NCI-H510A treated with DMSO at 0.1 percent for 48 hours (cell line): ENCODE measurements around the gene TBC1D22A.

ENCODE experiments used
- DNase-seq: peaks from one replicate; lab custom pipeline; 2025; lab: John Stamatoyannopoulos, UW

TBC1D22A gene

DNA sequence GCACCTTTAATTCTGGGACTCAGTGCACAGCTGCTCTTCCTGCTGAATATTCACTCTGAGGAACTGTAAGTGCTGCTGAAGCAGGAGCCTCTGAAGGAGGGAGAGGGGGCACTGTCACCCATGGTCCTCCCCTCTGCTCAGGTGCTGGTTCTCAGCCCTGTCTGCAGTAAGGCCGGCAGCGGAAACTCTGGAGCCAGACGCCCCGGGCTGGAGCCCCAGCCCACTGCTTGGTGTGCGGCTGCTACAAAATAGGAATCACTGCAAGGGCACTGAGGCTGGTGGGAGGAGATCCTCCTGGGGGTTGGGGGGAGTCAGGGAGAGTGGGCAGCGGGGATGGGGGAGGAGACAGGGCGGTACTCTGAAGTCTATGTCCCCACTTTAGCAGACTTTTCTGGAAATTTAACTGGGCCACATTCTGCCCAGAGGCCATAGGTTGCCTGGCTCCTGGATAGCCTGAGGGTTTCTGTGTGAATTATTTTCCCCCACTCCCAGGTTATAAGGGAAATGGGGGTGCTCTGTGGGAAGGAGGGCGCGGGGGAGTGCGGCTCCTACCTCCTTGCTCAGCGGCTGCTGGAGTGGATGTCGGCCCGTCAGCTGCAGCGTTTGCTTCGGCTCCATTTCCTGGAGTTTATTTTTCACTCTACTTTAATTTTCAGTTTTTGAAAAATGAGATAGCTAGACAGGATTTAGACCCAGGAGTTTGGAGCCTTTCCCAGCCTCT lies 33.6 kb downstream of the TBC1D22A start:
- DNase-seq, result no peak

- DNase-seq, result no peak
These were observed 34.2 kb downstream of the TBC1D22A start for GRCh38 chr22:46796566-46797195.

- DNase-seq, result no peak
These were observed 34.9 kb downstream of the TBC1D22A start for GRCh38 chr22:46797355-46797754.

- DNase-seq, result no peak
These were observed 35.6 kb downstream of the TBC1D22A start for GRCh38 chr22:46798041-46798365.

- peak; percentile 66 for DNase-seq
These were observed 36.2 kb downstream of the TBC1D22A start for GRCh38 chr22:46798366-46799350.

DNA sequence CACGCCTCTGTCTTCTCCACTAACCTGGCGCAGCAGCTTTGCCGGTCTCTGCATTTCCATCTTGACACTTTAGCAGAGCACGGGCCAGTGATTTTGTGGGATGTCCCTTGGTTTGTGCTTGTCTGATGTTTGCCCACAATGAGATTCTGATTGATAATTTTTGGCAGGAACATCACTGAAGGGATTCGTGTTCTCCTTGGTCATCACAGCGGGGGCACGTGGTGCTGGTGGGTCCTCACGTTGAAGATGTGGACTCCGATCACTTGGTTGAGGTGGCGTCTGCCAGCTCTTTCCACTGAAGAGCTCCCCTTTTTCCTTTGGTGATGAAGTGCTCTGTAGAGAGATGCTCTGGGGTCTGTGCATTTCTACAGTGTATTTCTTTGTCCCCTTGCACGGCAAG lies 37.2 kb downstream of the TBC1D22A start:
- DNase-seq, result no peak

- DNase-seq, result no peak
These were observed 37.8 kb downstream of the TBC1D22A start for GRCh38 chr22:46800102-46800857.

DNA sequence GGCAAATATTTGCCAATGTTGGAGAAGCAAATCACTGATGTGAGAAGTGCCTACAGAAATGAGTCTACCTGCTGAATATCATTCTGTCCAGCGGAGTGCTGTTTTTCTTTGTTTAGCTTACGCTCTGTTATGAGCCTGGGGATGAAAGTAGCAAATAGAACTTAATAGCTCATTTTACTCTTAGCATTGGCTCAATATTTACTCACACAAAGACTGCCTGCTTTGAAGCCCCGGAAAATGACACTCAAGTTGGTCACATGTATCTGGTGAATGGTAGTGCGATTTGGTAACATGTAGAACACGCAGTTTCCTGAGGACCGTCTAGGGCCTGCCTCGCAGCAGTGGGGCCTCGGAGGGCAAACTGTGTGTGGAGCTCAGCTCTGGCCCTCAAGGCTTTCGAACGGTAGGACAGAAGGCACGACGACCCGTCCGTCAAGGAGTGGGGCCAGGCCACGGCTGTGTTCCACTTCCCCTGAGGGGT lies 38.9 kb downstream of the TBC1D22A start:
- peak; percentile 89 for DNase-seq

DNA sequence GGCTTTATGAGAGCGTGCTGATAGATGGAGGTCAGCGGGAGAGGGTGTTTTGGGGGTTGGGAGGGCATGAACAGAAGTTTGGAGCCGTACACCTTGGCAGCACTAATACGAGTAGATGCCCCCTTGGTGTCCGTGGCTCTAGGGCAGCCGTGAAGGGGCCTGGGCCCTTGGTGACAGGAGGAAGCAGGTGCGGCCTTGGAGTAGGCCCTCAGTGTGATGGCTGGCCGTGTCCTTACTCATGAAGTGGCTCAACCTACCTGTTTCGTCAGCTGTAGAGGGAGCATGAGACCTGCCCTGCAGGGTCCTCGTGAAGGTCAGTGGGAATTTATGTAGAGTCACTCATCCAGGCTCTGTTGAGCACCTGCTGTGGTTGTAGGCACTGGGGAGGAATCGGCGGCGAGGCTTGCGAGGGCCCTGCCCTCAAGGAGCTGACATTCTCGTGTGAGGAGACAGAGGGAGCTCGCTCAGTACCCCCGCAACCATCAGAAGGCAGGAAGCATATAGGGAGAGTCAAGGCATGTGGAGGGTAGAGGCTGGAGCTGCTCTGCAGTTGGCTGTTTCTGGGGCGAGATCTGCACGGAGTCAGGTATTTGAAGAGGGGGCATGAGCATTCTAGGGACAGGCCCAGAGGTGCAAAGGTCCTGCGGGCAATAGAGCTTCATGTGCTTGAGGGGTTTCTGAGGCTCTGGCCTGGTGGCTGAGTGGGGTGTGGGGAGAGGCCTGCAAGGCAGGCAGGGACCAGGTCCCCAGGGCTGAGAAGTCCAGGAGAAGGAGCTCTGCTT lies 39.6 kb downstream of the TBC1D22A start:
- peak; percentile 8 for DNase-seq

GRCh38 chr22:46802608-46803027 lies 40.2 kb downstream of the TBC1D22A start:
- no peak for DNase-seq

DNA sequence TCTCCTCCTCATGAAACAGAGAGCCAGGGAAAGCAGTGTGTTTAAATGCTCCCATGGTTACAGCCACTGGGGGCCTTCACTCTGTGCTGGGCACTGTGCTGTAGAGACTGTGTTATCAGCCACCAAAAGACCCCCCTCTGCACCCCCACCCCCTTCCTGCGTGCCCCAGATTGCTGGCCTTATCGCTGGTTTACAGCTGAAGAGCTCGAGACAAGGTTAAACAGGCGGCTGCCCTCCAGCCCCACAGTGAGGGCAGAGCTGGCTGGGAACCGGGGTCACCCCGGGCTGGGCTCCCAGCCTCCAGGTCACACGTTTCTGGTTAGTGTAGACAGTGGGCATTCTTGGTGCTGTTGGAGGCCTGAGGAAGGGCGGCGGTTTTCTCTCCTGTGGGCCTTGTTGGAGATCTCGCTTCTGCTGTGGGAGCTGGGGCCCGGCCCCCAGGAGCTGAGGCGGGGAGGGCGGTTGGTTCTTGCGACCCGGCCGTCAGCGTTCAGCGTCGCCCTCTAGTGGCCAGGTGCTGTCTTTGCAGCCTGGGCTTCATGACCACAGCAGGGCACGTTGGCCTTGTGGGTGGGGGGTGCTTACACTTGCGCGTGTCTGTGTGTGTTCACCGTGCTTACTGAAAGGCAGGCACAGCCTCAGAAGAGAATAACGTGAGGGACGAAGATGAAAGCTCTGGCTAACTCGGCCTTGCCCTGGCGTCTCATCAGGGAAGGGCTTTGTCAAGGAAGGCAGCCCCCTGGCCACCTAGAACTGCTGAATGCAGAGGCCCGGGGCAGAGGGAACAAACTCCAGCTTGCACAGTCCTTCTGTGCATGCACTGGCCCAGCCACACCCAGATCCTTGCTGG lies 40.8 kb downstream of the TBC1D22A start:
- no peak for DNase-seq

- DNase-seq, result no peak
These were observed 41.5 kb downstream of the TBC1D22A start for GRCh38 chr22:46803936-46804335.

DNA sequence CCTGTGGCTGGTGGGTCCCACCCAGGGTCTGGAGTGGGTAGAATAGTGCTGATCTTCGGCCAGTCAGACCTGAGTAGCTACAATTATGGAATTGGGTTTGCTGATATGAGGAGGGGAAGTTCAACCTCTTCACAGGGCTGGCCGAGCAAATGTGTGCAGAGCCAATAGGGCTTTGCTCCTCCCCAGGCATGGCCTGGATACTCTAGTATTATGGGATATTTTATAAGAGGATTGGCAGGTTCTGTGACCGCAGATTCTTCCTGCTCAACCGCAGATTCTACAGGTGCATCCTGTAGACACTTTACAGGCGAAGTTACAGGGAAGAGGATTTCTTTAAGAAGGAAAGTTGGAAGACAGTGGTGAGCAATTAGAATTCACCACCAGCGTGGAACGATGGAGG lies 44.3 kb downstream of the TBC1D22A start:
- no peak for DNase-seq

GRCh38 chr22:46807458-46807857 lies 45.0 kb downstream of the TBC1D22A start:
- no peak for DNase-seq

DNA sequence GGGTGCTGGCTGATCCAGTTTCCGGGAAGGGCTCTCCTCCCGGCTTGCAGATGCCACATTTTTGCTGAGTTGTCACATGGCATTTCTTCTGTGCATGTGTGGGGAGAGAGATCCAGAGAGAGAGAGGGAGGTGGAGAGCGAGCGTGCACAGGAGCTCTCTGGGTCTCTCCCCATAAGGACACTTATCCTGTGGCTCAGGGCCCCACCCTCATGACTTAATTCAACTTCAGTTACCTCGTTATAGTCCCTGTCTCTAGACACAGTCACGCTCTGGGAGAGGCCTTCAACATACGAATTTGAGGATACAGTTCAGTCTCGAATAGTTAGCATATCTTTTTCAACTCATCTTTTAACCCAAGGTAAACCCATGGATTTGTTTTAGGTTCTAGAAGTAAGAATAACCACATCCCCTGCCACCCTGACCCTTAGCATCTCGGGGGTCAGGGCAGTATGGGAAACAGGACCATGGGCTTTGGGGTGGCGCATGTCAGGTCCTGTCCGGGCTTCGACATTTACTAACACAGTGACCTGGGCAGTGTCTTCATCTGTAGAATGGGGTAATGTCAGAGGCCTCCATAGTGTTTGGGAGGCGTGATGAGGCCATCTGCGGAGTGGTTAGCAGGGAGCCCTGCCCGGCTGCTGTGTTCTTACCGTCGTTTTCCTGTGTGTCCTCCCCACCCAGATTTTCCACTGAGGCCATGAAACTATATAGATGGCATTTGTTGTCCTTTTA lies 46.9 kb downstream of the TBC1D22A start:
- no peak for DNase-seq

DNA sequence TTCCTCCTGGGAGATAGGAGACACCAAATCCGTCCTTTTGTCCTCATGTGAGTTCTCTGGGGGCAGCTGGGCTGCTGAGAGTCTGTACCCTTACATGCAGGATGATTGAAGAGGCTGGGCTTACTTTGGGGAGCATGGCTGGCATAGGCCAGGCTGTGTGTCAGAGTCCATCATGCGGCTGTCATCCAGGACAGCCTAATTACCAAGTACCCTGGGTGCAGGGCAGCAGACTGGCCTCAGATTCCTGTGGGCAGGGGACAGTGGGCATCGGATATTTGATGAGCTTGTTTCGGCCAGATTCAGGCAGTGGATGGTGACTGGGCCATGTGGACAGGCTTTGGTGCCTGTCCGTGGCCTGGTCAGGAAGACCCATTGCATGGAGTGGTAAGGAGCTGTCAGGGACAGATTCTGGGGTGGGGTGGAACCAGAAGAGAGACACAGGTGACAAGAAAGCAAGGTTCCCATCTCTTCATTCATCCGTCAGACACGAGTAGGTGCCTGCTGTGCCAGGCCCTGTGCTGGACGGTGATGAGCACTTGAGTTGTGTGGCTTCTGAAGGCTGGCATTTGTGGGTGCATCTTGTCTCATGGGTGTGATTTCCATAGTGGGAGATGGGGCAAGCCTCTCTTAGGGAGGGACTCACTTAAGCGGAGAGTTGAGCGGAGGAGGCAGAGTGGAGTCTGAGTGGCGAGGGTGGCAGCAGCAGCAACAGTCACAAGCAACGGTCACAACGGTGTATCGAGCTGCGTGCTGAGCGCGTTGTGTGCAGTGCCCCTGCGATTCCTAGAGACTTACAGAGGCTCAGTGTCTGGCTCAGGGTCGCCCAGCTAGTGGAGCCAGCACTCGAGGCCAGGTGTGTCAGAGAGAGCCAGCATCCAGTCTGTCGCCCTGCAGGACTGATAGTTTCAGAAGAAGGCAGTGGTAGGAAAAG lies 48.7 kb downstream of the TBC1D22A start:
- DNase-seq, result no peak

DNA sequence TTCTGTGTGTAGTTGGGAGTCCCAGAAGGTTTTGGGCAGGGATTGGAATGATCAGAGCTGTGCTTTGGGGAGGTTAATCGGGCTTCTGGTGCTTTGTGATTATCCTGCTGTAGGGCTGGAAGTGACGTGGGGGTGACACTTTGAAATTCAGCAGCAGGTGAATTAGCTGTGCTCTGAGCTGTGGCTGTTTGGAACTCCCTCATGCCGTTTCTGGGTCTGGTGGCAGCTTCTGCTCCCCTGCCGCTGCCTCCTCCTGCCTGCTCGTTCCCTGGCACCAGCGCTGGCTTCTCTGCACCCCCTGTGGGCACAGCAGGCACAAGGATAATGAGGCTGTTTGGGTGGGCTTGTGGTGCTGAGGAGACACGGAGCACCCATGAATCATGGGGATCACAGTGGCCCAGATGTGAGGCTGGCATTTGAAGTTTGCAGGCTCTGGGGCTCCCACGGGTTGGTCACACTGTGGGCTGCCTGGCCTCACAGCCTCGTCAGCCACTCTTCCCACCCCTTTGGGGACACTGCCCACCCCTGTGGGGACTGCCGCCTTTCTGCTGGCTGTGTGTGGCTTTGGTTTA lies 49.7 kb downstream of the TBC1D22A start:
- no peak for DNase-seq

DNA sequence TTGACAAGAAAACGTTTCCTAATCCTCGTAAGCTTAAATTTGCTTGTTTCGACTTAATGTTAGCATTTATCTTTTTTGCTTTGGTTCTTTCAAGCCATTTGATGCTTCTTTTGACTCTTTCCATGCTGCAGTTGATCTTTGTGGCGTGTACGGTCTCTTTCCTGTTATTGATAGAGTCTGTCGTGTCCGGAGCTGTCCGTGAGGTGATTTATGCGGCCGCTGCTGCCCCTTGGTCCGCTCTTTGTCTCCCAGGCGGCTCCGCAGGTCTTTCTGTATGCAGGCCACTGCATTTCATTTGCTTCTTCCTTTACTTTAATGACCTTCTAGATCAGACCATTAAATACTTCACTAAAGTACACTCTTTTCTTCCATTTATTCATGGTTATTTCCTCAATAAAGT lies 50.3 kb downstream of the TBC1D22A start:
- no peak for DNase-seq
